IPS-NIHi7 (cell line): Measurements from ENCODE around the gene DSCAM.
"Not testable (repeated sequence)": the region's sequence is repeated elsewhere in the genome, so short reads cannot be mapped to it uniquely, and the experiment has no call there.

Experiments used
- DNase-seq: peaks from one replicate; pipeline ENCODE4 v3.0.0; 2012; ENCODE audit warnings: mixed read lengths; ENCODE audit errors: extremely low spot score

Gene DSCAM

GRCh38 chr21:40049031-40049930 is 797.7 kb downstream of the DSCAM start:
- peak; percentile 32 for DNase-seq

- DNase-seq: no peak
Observed at GRCh38 chr21:40047993-40048730, 798.8 kb downstream of the DSCAM start.

- no peak for DNase-seq
Observed at GRCh38 chr21:40047211-40047610, 799.7 kb downstream of the DSCAM start.

- DNase-seq: no peak
Observed at GRCh38 chr21:40043866-40044265, 803.1 kb downstream of the DSCAM start.

GRCh38 chr21:40043423-40043822 is 803.5 kb downstream of the DSCAM start:
- DNase-seq: peak; percentile 22

DNA sequence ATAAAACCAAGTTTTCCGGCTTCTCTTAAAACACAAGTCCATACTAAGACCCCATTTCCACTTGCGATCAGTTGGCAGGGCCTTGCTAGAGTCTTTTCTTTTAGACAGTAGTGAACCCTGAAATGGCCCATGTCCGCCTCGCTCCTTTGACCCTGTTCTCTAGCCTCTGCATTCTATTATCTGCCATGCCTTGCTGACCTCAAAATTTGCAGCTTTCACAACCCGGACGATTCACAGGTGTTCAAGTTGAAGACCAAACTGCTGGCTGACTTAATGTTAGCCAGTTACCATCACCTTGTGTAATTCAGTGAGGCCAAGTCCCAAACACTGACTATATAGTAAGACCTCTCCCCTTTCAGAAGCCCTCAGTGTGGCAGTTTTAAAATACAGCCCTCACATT is 805.5 kb downstream of the DSCAM start:
- DNase-seq: no peak

DNA sequence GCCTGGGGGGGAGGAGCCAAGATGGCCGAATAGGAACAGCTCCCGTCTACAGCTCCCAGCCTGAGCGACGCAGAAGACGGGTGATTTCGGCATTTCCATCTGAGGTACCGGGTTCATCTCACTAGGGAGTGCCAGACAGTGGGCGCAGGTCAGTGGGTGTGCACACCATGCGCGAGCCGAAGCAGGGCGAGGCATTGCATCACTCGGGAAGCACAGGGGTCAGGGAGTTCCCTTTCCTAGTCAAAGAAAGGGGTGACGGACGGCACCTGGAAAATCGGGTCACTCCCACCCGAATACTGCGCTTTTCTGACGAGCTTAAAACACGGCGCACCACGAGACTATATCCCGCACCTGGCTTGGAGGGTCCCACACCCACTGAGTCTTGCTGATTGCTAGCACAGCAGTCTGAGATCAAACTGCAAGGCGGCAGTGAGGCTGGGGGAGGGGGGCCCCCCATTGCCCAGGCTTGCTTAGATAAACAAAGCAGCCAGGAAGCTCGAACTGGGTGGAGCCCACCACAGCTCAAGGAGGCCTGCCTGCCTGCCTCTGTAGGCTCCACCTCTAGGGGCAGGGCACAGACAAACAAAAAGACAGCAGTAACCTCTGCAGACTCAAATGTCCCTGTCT is 813.7 kb downstream of the DSCAM start:
- not testable (repeated sequence) for DNase-seq

- no peak for DNase-seq
Observed at GRCh38 chr21:40029888-40030287, 817.1 kb downstream of the DSCAM start.

DNA sequence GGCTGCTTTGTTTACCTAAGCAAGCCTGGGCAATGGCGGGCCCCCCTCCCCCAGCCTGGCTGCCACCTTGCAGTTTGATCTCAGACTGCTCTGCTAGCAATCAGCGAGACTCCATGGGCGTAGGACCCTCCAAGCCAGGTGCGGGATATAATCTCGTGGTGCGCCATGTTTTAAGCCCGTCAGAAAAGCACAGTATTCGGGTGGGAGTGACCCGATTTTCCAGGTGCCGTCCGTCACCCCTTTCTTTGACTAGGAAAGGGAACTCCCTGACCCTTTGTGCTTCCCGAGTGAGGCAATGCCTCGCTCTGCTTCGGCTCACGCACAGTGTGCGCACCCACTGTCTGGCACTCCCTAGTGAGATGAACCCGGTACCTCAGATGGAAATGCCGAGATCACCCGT is 818.6 kb downstream of the DSCAM start:
- not testable (repeated sequence) for DNase-seq

- no peak for DNase-seq
Observed at GRCh38 chr21:40021558-40022351, 825.2 kb downstream of the DSCAM start.

GRCh38 chr21:40020651-40021050 is 826.3 kb downstream of the DSCAM start:
- DNase-seq: no peak

GRCh38 chr21:40018871-40019475 is 828.0 kb downstream of the DSCAM start:
- no peak for DNase-seq

- DNase-seq: no peak
Observed at GRCh38 chr21:40016667-40017066, 830.3 kb downstream of the DSCAM start.

DNA sequence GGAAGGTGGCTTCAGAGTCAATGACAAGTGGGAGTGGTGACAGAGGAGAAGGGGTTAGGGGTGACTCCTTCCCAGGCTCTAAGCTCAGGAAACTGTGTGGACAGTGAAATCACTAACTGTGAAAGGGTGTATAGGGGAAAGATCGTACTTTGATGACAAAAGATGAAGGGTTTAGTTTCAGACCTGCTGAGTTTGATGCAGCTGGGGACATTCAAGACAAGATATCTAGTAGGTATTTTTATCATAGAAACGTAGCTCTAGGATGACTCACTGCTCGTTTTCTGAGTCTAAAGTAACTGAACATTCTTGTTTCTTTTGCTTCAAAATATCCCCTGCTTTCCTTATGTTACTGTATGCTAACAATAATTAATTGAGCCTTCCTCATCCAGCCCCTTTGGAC is 830.7 kb downstream of the DSCAM start:
- no peak for DNase-seq

- DNase-seq: no peak
Observed at GRCh38 chr21:40015818-40016217, 831.1 kb downstream of the DSCAM start.

- DNase-seq: no peak
Observed at GRCh38 chr21:40014394-40014793, 832.6 kb downstream of the DSCAM start.

DNA sequence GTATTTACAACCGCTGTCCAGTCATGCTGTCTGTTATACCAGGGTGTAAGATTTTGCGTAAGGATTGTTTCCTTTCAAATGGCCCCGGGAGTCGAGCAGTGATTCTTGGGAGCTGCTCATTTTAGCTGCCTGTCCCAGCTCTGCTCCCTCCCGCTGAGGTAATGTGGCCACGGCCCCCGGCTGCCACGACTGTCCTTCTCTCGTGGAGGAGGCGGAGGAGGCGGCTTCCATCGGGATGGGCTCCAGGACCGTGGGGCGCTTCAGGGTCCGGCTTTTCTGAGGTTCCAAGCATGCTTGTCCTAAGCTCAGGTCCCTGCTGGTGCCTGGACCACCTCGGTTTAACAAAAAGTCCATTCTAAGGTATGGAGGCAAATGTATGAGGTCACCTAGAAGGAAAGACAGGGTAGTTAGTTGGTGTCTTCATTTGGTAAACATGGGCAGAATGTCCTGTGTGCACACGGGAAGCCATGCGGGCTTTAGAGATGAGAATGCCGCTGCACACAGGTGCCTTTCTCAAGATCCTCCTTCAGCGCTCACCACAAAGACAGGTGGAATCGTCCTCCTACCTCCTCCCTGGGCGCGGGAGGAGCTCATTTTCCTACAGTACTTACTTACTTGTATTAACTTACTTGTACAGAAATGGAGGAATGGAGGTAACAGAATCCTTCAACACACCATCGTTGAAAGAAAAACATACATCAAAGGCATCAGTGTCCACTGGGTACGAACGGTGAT is 833.8 kb downstream of the DSCAM start:
- no peak for DNase-seq

DNA sequence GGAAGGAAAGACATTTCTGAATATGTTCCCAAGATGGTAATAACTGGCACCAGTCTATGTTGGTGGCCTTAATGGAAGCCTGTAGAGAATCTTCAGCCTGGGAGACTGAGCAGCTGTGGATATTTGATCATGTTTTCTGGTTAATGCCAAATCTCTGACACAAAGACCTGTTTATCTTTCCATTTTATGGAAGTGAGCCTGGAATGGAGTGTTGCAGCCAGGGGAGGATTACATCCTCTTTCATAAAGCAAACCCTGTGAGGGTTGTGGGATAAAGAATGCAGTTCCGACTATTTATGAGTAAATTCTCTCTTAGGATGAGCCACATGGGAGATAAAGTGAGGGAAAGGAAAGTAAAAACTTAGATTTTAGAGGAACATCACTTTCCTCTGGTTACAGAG is 835.6 kb downstream of the DSCAM start:
- DNase-seq: no peak

DNA sequence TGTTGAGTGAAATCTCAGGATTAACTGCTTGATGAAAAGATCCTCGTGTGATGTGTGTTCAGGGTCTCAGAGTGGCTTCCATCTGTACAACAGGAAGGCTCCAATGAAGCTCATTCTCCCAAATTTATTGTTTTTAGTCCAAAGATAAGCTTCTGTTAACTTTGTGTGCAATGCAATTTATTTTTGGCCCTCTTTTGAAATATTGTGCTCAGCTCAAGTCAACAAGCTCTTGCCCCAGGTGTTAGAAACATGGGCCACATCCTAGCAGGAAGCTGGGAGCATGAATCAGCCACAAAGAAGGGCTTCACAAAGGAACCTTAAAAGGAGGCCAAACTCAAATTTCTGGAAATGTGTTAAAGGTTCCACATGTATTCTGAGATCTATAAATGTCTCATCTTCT is 844.0 kb downstream of the DSCAM start:
- no peak for DNase-seq

DNA sequence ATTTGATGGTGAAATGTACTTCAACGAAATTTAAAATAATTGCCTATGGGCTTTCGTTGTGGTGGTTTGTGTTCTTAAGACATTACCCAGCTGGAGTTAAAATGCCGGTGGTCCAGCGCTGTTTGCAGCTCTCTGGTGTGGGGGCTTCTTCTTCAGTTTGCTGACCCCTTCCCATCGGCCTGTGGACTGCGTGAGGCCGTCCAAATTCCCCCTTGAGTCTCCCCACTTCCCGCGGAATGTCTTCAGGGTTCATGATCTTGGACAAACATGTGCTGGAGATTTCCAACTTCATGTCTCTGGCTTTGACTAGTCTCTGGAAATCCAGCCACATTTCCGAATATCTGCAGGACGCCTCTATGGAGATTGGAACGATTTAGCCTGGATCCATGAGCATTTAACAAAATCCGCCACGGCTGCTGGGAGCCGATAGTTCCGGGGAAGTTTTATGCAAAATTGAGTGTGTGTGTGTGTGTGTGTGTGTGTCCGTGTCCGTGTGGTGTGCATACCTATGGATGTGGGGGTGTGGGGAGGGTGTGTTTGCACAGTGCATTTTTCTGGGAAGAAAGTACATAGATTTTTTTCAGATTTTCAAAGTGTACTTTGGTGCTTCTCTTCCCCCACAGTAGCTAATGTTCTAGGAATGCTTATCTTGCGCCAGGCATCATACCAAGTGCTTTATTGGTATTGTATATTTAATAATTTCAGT is 862.5 kb downstream of the DSCAM start:
- no peak for DNase-seq
